A375 (cell line): ENCODE measurements around the gene DOK5. TPM values are rescaled to one million over a fixed set of nuclear protein-coding genes. Genes with fewer than 3 reads are reported as not detected.

Experiments used
- total RNA-seq: library from RNA; depleted of rRNA; stranded (reverse); fragments of >200 nt; shearing (Covaris generic); gene quantifications from 2 replicates; pipeline ENCODE4 v1.2.3, GENCODE V29; 2014; rRNA removed

The DOK5 gene
- 0.40 and 0.53 TPM in 2 replicates for total RNA-seq

GRCh38 chr20:54475334-54476168, at the start of gene DOK5:
DOK5 (plus strand) TSS chr20:54475593; CDS start chr20:54475947, 354 bp downstream.

